DMS114 treated with DMSO at 0.1 percent for 48 hours (cell line): ENCODE results near the gene DLK1.

Source experiments
- DNase-seq: peaks from one replicate; lab custom pipeline; 2025; ENCODE audit not compliant: unreplicated experiment; lab: John Stamatoyannopoulos, UW

Gene DLK1

DNA sequence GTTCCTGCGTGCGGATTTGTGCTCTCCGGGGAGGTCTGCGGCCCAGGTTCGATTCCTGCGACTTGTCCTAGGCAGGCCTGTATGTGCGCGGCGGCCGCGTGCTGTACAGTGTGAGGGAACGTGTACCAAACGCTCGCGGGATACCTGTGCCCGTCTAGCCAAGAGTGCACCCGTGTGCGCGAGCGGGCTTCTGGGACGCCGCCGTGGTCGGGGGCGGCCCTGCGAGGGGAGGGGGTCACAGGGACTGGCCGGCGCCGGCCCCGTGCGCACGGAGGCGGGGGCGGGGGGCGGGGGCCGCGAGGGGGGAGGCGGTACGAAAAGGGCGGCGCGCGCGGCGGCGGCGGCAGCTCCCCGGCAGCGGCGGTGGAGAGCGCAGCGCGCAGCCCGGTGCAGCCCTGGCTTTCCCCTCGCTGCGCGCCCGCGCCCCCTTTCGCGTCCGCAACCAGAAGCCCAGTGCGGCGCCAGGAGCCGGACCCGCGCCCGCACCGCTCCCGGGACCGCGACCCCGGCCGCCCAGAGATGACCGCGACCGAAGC is at the start of gene DLK1:
Gene DLK1, plus strand, starts transcription at position 343 of the 536 bp plus-strand sequence. Its CDS starts 177 bp downstream, at position 520.
- DNase-seq, result no peak

DNA sequence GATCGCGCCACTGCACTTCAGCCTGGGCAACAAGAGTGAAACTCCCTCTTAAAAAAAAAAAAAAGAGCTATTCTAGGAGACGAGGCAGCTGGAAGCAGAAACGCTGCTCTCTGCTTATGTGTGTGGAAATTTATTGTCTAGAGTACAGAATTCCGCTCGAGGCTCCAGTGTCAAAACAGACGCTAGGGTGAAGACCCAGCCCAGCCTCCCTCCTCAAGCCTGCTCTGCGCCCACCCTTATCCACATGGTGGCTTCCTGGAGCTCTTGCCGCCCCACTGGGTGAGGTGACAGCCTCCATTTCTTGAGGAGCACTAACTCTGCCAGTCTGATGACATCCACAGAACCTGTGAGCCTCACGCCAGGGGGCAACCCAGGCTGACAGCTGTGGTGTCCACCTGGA is 49.5 kb upstream of the DLK1 start:
- DNase-seq, result no peak

DNA sequence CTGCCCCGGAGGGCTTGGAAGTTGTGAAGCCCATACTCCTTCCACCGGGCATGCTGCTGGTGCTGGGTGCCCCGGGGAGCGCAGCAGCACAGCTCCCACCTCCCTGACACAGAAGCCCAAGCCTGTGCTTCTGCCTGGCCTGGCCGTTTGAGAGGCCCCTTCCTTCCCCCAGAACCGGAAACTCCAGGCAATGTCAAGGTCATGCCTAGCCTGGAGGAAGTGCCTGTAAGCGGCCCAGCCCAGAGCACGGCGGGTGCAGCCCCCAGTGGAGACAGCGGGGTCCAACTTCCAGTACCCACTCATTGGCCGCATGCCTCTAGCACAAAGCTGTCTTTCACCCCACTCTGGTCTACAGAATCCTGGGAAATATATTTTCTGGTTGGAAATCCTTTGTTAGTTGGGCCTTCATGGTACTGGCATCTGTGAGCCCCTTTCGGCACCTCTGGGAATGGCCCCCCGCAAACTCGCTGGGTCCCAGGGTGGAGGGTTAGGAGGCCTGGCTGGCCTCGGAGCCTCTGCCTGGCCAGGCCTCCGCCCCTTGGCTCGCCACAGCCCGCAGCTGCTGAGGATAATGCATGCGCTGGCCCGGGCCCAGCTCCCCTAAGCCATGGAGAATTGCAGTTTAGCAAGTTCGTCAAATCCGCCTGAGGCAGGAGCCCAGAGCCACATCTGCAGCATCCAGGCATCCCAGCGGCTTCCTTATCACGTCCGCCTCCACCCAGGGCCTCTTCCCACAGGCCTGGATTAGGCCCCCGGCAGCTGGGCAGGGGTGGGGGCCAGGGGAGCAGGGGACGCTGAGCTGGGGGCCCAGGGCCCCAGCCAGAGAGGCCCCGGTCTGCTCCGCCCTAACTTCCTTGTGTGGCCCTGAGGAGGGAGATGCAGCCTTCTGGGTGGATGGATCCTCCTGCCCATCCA is 48.9 kb upstream of the DLK1 start:
- no peak for DNase-seq

GRCh38 chr14:100678469-100678828 is 48.2 kb upstream of the DLK1 start:
- no peak for DNase-seq

GRCh38 chr14:100679153-100679552 is 47.5 kb upstream of the DLK1 start:
- DNase-seq, result no peak

DNA sequence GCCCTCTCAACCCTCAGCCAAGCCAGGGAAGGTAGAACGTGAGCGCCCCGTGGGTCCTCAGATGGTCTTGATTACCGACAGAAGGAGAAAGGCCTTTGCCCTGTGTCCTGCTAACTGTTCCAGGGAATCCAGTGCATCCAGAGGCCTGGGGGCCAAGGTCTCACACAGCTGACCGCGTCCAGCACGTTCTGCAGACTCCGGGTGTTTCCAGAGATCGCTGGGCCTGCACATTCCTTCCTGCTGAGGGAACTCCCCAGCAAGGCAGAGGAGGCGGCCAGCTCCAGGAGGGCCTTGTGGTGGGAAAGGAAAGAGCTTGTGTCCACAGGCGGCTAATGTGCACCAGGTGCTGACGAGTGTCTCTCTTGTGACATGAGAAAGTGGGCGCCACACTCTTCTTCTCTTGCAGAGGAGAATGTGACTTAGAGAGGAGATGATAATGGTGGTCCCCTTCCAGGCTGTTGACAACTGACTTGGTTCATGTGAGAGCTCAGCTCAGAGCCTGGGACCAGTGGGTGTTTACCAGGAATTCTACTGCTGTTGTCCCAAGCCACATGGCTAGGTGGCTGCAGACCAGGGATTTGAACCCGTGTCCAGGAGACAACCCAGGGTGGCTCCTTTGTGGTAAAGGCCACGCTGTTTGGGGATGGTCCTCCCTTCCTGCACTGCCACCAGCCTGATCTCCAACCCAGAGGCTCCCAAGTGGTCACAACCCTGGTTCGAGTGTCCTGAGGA is 46.8 kb upstream of the DLK1 start:
- DNase-seq, result no peak

DNA sequence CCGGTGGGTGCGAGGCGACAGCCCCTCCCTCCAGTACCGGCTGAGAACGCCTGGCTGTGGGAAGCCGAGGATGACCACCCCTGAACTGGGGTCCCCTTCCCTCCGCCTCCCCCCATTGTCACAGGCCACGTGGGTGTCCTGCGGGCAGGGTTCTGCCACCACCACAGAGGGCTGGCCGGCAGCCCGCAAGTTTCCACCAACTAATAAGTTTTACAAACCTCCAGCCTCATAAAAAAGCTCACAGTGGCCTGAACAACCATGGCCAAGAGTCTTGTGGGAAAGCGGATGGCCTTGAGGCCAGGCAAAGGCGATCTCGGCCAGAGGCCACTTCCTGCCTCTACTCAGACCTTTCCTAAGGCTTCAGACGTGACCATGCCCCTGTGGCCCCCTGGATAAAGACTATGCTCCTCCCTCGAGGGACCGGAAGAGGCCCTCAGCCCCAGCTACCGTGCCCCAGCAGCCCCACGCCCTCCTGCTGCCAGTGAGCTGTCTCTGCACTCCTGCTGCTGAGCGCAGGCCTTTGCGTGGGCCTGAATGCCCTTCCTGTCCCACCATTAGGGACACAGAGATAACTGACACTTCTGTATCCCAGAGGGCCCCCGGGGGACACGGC is 46.1 kb upstream of the DLK1 start:
- no peak for DNase-seq

GRCh38 chr14:100681111-100681510 is 45.6 kb upstream of the DLK1 start:
- no peak for DNase-seq

- DNase-seq, result no peak
Observed at GRCh38 chr14:100682749-100683148, 43.9 kb upstream of the DLK1 start.

DNA sequence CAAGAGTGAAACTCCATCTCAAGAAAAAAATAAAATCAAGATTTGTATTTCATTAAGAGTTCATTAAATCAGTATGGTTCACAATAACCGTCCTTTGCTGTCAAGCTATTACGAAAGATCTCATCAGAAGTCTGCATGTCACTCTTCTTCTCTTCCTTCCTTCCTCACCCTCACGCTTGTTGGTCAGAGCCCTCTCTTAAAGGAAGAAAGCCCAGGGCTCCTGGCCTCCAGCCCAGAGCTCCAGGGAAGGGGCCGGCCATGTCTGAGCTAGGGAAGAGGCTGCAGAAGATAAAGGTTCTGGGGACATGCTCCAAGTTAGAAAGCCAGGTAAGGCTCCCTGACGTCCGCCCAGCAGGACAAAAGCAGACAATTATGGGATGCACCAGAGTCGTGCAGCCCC is 43.1 kb upstream of the DLK1 start:
- no peak for DNase-seq

- no peak for DNase-seq
Observed at GRCh38 chr14:100684154-100684553, 42.5 kb upstream of the DLK1 start.

GRCh38 chr14:100684961-100685360 is 41.7 kb upstream of the DLK1 start:
- no peak for DNase-seq

DNA sequence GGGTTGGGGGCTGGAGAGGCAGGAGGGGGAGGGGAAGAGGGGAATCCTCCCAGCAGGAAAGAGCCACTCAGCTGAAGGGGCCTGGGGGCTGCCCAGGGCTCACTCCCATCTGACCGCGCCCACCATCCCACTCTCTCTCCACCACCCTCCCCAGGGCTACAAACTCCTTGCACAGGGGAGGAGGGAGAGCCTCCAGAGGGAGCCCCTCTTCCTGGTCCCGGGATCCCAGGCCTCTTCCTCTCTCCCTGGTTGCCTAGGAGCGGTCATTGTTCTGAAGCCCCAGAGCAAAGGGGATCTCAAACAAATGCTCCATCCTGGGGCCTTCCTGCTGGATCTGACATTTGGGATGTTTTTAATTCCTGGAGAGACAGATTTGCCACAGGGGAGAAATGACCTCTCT is 39.8 kb upstream of the DLK1 start:
- no peak for DNase-seq

DNA sequence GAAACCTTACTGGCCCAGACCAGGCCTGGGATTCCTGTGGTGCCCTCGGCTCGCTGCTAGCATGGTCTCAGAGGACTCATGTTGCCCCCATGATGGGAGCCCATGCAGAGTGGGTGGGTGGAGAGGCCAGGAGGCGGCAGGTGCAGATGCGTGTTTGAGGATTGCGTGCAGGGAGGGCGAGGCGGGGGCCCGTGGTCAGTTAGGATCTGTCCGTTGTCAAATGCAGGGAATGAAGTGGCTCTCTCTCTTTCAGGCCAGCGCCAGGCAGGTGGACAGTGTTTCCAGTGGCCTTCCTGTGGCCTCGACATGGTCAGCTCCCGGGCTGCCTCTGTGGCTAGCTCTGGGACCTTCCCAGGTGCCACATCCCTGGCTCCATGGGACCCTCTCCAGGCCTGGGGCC is 39.3 kb upstream of the DLK1 start:
- no peak for DNase-seq

GRCh38 chr14:100688051-100688450 is 38.6 kb upstream of the DLK1 start:
- no peak for DNase-seq

DNA sequence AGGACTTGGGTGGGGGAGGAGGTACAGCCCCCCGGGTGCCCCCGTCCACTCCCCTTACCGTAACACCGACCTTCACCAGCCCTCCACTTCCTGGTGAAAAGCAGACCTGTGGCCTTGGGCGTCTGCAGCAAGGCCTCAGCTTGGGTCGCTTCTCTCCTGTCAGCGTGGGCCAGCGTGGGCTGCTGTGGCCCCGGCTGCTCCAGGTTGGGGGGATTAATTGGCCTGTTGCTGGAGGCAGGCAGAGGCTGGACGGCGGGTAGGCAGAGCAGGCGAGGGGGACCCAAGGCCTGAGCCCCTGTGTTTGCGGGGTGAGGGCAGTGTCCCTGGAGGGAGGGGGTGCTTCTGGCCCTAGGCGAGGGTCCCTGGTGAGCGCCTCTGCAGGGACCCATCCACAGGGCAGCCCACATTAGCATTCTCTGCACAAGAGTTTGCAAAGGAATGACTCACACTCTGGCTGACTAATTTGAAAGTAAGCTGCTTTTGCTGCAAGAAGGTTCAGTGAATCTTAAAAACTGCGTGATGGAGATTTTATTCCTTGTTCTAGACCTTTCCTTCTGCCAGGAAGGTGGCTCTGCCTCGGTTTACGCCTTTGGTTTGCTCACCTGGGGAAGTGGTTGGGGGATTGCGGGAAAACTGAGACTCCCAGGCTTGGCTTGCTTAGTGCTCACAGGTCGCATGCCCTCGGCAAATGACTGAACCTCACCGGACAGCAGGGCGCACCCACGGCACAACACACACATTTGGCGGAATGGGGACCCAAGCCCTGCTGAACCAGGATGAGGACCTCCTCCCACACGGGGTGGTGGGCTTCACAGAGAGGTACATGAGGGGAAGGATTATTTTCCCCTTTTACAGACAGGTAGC is 37.9 kb upstream of the DLK1 start:
- DNase-seq, result no peak

GRCh38 chr14:100690672-100691071 is 36.0 kb upstream of the DLK1 start:
- no peak for DNase-seq

DNA sequence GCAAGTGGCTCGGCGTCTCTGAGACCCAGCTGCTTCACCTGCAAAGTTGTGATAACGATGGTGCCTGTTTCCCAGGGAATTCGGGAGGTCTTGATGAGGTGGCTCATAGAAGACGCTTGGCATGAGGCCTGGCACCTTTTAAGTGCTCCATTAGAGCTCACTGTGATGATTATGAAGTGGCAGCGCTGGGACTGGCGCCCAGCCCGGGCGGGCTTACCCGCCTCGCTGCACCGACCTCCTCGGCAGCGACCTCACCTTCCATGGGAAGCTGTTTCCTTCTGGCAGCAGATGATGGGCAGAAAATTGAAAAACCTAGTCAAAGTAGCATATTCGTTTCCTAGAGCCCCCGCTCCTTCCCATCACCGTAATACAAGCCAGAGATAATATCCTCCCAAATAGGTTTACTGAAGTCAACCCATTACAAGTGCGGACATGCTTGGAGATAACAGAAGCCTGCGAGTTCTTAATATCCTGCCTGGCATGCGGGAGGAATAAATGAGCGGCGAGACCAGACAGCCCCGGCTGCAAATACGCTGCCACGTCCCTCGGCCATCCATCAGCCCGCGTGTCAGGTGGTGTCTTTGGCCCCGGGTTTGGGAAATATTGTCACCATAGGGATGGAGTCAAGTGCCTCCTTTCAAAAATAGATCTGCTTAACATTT is 35.2 kb upstream of the DLK1 start:
- DNase-seq, result no peak

- DNase-seq, result no peak
Observed at GRCh38 chr14:100692256-100692655, 34.4 kb upstream of the DLK1 start.

GRCh38 chr14:100692859-100693558 is 33.7 kb upstream of the DLK1 start:
- DNase-seq, result no peak
